ENCODE measurements around the gene UST. TPM values are rescaled to one million over a fixed set of nuclear protein-coding genes. Genes with fewer than 3 reads are reported as not detected.

Gene UST
- total RNA-seq, 4 donors from 2014 or later, result 9.6 to 34.6 (median 25.9) TPM

DNA sequence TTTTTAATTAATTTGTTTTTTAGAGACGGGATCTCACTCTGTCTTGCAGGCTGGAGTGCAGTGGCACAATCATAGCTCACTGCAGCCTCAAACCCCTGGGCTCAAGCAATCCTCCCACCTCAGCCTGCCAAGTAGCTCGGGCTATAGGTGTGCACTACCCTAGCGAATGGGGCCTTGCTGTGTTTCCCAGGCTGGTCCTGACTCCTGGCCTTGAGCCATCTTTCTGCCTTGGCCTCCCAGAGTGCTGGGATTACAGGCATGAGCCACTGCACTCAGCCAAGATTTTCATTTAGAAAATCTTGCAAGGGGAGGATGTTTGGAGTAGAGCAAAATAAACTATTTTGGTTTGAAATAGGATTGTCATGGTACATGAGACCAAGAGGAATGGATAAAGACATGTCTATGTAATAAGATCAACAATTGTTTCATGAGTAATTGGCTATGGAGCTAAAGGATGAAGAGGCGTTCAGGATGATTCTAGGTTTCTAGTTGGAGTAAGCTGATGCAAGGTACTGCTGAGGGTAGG is 237.8 kb downstream of the UST start:
- TF ChIP-seq, protein P1, sequence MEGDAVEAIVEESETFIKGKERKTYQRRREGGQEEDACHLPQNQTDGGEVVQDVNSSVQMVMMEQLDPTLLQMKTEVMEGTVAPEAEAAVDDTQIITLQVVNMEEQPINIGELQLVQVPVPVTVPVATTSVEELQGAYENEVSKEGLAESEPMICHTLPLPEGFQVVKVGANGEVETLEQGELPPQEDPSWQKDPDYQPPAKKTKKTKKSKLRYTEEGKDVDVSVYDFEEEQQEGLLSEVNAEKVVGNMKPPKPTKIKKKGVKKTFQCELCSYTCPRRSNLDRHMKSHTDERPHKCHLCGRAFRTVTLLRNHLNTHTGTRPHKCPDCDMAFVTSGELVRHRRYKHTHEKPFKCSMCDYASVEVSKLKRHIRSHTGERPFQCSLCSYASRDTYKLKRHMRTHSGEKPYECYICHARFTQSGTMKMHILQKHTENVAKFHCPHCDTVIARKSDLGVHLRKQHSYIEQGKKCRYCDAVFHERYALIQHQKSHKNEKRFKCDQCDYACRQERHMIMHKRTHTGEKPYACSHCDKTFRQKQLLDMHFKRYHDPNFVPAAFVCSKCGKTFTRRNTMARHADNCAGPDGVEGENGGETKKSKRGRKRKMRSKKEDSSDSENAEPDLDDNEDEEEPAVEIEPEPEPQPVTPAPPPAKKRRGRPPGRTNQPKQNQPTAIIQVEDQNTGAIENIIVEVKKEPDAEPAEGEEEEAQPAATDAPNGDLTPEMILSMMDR (IDR thresholded peaks at IDR 0.05; ENCODE audit: low read depth), result no peak

GRCh38 chr6:148985499-148985898 is 238.7 kb downstream of the UST start:
- TF ChIP-seq, protein P1 (IDR thresholded peaks at IDR 0.05; ENCODE audit: low read depth), result no peak

DNA sequence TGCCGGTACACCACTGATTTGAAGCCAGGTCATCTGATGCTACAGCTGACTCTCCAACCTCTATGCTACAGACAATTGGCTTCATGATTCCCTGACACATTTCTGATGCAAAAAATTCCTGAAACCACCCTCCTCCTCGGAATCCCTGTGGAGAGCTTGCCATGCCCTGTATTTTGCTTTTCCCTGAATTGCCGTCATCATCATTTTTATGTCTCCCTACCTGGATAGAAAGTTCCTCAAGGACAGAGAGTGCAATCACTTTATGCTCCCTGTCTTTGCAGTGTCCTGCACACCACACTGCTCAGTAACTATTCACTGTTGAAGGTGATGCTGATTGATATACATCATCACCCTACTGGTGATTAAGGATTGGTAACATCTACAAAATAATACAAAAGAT is 239.8 kb downstream of the UST start:
- TF ChIP-seq, protein P1 (IDR thresholded peaks at IDR 0.05; ENCODE audit: low read depth), result no peak

GRCh38 chr6:148987982-148988381 is 241.2 kb downstream of the UST start:
- TF ChIP-seq, protein P1 (IDR thresholded peaks at IDR 0.05; ENCODE audit: low read depth), result no peak

DNA sequence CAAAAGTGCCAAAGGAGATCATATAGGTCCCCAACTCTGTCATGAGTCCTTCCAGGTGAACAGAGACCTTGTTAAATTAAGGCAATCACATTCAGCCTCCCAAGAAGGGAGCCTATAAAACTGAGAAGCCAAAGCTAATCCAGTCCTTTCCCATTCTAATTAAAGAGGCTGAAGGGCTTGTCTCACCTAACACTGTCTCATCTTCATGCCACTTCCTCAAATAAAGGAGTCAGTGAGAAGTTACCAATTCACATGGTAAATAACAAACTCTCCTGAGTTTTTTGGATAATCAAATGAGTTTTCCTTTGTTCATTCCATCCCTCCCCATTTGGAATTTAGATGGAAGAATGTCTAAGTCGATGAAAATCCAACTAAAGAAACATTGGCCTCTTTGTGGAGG is 242.8 kb downstream of the UST start:
- TF ChIP-seq, protein P1 (IDR thresholded peaks at IDR 0.05; ENCODE audit: low read depth), result no peak

DNA sequence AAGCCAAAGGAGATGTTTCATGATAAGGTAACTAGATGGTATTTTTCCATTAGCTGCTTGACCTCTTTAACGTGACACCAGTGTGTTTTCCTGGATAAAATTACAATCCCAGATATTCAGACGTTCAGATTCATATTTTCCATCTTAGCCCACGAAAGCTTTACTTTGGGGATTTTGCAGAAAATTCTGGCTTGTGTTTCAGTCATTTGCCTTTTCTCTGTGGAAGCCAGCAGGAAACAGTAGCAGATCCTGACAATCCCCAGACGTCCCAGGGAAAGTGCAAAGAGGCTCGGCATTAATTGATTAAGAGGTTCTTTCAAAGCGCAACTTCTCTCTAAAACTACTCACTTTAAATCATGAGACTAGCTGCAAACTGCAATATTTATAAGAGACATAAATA is 243.6 kb downstream of the UST start:
- TF ChIP-seq, protein P1 (IDR thresholded peaks at IDR 0.05; ENCODE audit: low read depth), result no peak

DNA sequence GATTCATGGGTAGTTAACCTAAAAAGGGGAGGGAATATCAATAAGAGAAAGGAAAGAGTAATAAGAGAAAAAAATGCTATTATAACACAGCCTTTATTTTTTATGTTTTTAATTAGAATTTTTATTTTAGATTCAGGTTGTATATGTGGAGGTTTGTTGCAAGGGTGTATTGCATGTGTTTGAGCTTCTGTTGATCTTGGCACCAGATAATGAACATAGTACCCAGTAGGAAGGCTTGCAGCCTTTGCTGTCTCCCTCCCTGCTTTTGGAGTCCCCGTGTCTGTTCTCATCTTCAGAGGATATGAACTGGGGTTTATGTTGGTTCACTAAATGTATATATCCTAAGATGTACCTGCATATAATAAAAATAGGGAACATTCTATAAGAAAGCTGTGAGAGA is 250.0 kb downstream of the UST start:
- TF ChIP-seq, protein P1 (IDR thresholded peaks at IDR 0.05; ENCODE audit: low read depth), result no peak

Data from subcutaneous adipose tissue (tissue), 4 donors.